Brain microvascular endothelial cell (primary cell): ENCODE data around the gene PRKAG3.

ENCODE experiments used
- DNase-seq: peaks from one replicate; pipeline ENCODE4 v3.0.0-alpha.2; 2020
- H3K27ac ChIP-seq: fragments of 250-450 bp; sonication (Bioruptor Pico); 2 replicates; pipeline ENCODE4 v1.5.1; 2020; ENCODE audit warnings: mild to moderate bottlenecking, moderate library complexity
- H3K27me3 ChIP-seq: fragments of 250-450 bp; sonication (Bioruptor Pico); replicated peaks from 2 replicates; pipeline ENCODE4 v1.5.1; 2020; ENCODE audit warnings: mild to moderate bottlenecking
- H3K36me3 ChIP-seq: fragments of 250-450 bp; sonication (Bioruptor Pico); replicated peaks from 2 replicates; pipeline ENCODE4 v1.5.1; 2020; ENCODE audit warnings: mild to moderate bottlenecking
- H3K4me3 ChIP-seq: 2 replicates; pipeline ENCODE4 v1.5.1; 2011; ENCODE audit warnings: low read depth, mild to moderate bottlenecking, control low read depth, low read length, moderate library complexity
- in situ Hi-C: cut with HindIII; loops from 2 replicates; pipeline ENCODE4 v1.10.0; 2017; ENCODE audit warnings: low sequenced_read_pairs, low pct_ligation_motif_present
- TF ChIP-seq, protein P1 (sequence below): IDR thresholded peaks from 2 replicates; pipeline ENCODE4 v1.5.1; 2011; ENCODE audit warnings: low read depth, mild to moderate bottlenecking, moderate library complexity, low read length, control low read depth, inconsistent platforms; ENCODE audit errors: missing control alignments

Gene PRKAG3

DNA sequence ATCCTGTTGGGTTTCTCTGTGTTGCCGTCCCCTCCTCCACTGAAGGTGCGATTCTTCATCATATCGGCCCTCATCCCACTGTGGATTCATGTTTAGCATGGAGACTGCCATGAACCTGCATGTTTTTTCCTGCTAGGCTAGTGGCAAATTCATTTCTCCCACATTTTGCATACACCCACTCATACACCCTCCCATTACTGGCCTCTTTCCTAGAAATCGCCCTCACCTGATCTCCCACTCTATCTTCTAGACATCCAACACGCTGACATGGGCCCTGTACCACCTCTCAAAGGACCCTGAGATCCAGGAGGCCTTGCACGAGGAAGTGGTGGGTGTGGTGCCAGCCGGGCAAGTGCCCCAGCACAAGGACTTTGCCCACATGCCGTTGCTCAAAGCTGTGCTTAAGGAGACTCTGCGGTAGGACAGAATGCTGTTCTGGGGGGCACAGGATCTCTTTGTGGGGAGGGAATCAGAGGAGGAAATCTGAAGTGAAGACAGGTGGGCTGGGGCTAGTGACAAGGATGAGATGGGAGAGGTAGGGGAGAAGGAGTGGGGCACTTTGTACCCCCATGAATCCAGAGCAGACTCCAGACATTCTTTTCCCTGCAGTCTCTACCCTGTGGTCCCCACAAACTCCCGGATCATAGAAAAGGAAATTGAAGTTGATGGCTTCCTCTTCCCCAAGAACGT, 17.7 kb downstream of the PRKAG3 start:
- no peak for DNase-seq
- TF ChIP-seq, protein P1, sequence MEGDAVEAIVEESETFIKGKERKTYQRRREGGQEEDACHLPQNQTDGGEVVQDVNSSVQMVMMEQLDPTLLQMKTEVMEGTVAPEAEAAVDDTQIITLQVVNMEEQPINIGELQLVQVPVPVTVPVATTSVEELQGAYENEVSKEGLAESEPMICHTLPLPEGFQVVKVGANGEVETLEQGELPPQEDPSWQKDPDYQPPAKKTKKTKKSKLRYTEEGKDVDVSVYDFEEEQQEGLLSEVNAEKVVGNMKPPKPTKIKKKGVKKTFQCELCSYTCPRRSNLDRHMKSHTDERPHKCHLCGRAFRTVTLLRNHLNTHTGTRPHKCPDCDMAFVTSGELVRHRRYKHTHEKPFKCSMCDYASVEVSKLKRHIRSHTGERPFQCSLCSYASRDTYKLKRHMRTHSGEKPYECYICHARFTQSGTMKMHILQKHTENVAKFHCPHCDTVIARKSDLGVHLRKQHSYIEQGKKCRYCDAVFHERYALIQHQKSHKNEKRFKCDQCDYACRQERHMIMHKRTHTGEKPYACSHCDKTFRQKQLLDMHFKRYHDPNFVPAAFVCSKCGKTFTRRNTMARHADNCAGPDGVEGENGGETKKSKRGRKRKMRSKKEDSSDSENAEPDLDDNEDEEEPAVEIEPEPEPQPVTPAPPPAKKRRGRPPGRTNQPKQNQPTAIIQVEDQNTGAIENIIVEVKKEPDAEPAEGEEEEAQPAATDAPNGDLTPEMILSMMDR: no peak
- in situ Hi-C loops: no loop called here
- H3K27me3 ChIP-seq: peaks cover 2% of the 10 kb centered on the region
- no peak overlapping the region for H3K4me3 ChIP-seq
- no peak overlapping the region for H3K27ac ChIP-seq
- no peaks in the 10 kb centered on the region for H3K36me3 ChIP-seq

GRCh38 chr2:218812861-218813260, 18.7 kb downstream of the PRKAG3 start:
- in situ Hi-C loops: no loop called here
- H3K27me3 ChIP-seq: peaks cover 2% of the 10 kb centered on the region
- TF ChIP-seq, protein P1: no peak
- no peaks in the 10 kb centered on the region for H3K36me3 ChIP-seq
- DNase-seq: no peak
- H3K27ac ChIP-seq: no peak overlapping the region
- H3K4me3 ChIP-seq: no peak overlapping the region

DNA sequence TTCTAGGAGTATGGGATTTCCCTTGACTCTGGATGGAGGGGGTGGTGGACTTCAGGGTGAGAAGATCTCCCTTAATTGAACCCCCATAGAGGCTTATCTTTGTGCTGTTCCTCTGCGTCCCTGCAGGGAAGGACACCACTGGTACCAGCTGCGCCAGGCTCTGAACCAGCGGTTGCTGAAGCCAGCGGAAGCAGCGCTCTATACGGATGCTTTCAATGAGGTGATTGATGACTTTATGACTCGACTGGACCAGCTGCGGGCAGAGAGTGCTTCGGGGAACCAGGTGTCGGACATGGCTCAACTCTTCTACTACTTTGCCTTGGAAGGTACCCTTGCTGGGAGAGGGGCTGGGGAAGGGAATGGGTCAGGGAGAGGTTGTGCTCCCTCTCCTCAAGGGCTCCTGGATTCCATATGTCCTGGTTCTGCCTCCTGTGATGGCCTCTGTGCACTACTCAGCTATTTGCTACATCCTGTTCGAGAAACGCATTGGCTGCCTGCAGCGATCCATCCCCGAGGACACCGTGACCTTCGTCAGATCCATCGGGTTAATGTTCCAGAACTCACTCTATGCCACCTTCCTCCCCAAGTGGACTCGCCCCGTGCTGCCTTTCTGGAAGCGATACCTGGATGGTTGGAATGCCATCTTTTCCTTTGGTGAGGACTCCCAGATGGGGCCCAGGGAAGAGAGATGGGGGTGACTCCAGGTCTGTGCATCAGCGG, 19.3 kb downstream of the PRKAG3 start:
- in situ Hi-C loops: no loop called here
- H3K36me3 ChIP-seq: no peaks in the 10 kb centered on the region
- TF ChIP-seq, protein P1: no peak

DNA sequence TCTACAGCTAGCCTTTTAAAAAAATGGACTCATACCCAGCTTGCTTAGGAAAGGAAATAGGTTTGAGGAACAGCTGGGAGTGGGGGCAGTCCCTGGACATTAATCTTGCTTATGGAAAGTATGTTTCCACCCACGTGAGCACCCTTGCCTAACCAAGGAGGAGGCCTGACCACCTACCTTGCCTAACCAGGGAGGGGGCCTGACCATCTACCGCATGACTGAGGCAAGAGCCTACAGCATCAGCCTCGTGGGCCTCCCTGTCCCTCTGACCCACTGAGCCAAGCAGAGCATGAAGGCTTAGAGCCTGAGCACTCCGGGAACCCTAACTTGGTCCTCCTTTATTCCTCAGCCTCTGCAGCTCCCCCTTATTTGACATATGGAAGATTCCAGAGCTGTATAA, 20.2 kb downstream of the PRKAG3 start:
- in situ Hi-C loops: no loop called here
- H3K27ac ChIP-seq: no peak overlapping the region
- no peaks in the 10 kb centered on the region for H3K36me3 ChIP-seq
- TF ChIP-seq, protein P1: no peak
- H3K4me3 ChIP-seq: no peak overlapping the region
- DNase-seq: no peak
- H3K27me3 ChIP-seq: peaks cover 2% of the 10 kb centered on the region

More for the DNA sequence above, 19.3 kb downstream of the PRKAG3 start:
- H3K27me3 ChIP-seq: peaks cover 2% of the 10 kb centered on the region
- H3K4me3 ChIP-seq: no peak overlapping the region
- H3K27ac ChIP-seq: no peak overlapping the region
- DNase-seq: no peak

DNA sequence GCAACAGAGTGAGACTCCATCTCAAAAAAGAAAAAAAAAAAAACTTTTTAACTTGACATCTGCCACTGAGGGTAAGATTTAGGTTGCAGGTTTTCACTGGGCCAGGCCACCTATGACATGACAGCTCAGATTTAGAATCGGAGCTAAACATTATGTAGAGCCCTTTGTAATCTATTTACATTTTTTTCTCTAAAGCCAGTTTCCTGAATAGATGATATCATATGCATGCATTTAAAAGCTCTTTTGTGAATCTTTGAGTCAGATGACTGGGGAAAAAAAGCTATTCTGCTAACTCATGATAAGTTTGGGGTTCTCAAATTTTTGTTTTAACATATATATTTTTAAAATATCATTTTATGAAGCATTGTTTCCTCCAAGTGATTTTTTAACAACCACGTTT, 21.3 kb downstream of the PRKAG3 start:
- no peak for DNase-seq

More for the DNA sequence above, 21.3 kb downstream of the PRKAG3 start:
- no peak overlapping the region for H3K27ac ChIP-seq
- in situ Hi-C loops: no loop called here
- H3K27me3 ChIP-seq: peaks cover 2% of the 10 kb centered on the region
- H3K4me3 ChIP-seq: no peak overlapping the region
- TF ChIP-seq, protein P1: no peak
- H3K36me3 ChIP-seq: no peaks in the 10 kb centered on the region
